ENCODE data around the gene CSF1R. TPM values are rescaled to one million over a fixed set of nuclear protein-coding genes. Genes with fewer than 3 reads are reported as not detected.
"Not testable (repeated sequence)": the region's sequence is repeated elsewhere in the genome, so short reads cannot be mapped to it uniquely, and the experiment has no call there.

CSF1R gene
- total RNA-seq, 1 donor from 2014 or later: 0.65 TPM

DNA sequence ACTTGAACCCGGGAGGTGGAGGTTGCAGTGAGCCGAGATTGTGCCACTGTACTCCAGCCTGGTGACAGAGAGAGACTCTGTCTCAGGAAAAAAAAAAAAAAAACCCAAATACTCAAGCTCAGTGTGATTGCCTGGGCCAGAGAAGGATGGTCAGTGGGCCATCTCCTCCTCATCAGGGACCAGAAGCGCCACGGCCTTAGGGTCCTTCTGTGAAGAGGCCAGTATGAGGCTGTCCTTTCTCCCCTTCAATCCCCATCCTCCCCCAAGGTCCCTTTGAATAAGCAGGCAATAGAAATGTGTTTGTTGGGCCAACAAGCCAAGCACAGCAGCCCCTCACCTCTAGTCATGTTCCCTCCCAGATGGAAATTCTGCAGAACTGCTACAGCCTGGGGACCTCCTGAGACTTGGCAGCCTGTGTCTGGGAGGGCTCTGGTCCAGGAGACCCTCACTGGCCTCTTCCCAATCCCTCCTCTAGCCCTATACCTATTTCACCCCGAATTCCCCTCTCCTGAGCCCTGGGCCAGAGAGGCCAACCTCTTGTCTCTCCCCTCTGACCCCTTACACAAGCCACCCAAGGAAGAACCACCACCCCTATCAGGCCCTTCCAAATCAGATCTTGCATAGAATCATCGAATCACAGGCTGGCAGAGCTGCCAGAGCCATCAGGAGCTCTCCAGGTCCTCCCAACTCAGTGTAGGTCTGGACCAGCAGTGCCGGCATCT, 1.0 kb downstream of the CSF1R start:
- Mint-ChIP-seq H3K36me3 (ENCODE audit: low read depth) (no peaks in the 10 kb centered on the region), H3K4me1 (ENCODE audit: low read depth) (peaks cover 3% of the 10 kb centered on the region), H3K27me3 (ENCODE audit: low read depth) (no peaks in the 10 kb centered on the region), H3K4me3 (ENCODE audit: unreplicated experiment) (no peak overlapping the region), H3K9me3 (ENCODE audit: low read depth) (no peaks in the 10 kb centered on the region), H3K27ac (ENCODE audit: unreplicated experiment) (no peak overlapping the region)
- TF ChIP-seq, protein P1, sequence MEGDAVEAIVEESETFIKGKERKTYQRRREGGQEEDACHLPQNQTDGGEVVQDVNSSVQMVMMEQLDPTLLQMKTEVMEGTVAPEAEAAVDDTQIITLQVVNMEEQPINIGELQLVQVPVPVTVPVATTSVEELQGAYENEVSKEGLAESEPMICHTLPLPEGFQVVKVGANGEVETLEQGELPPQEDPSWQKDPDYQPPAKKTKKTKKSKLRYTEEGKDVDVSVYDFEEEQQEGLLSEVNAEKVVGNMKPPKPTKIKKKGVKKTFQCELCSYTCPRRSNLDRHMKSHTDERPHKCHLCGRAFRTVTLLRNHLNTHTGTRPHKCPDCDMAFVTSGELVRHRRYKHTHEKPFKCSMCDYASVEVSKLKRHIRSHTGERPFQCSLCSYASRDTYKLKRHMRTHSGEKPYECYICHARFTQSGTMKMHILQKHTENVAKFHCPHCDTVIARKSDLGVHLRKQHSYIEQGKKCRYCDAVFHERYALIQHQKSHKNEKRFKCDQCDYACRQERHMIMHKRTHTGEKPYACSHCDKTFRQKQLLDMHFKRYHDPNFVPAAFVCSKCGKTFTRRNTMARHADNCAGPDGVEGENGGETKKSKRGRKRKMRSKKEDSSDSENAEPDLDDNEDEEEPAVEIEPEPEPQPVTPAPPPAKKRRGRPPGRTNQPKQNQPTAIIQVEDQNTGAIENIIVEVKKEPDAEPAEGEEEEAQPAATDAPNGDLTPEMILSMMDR (IDR thresholded peaks at IDR 0.05): no peak
- DNase-seq (ENCODE audit: low spot score): no peak

DNA sequence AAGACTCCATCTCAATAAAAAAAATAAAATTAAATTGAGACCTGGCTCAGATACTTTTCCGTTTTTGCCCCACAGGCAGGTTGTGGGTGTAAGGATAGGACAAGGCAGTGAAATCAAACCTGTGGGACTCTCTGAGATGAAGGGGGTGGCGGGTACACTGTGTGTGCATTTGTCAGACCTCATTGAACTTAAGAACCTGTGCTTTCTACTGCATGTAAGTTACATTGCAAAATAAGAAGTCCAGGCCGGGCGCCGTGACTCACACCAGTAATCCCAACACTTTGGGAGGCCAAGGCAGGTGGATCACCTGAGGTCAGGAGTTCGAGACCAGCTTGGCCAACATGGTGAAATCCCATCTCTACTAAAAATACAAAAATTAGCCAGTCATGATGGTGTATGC, 1.6 kb downstream of the CSF1R start:
- not testable (repeated sequence) for H3K9me3 Mint-ChIP-seq (ENCODE audit: low read depth); DNase-seq (ENCODE audit: low spot score); H3K4me1 Mint-ChIP-seq (ENCODE audit: low read depth); H3K27me3 Mint-ChIP-seq (ENCODE audit: low read depth); H3K27ac Mint-ChIP-seq (ENCODE audit: unreplicated experiment); H3K36me3 Mint-ChIP-seq (ENCODE audit: low read depth); H3K4me3 Mint-ChIP-seq (ENCODE audit: unreplicated experiment)

DNA sequence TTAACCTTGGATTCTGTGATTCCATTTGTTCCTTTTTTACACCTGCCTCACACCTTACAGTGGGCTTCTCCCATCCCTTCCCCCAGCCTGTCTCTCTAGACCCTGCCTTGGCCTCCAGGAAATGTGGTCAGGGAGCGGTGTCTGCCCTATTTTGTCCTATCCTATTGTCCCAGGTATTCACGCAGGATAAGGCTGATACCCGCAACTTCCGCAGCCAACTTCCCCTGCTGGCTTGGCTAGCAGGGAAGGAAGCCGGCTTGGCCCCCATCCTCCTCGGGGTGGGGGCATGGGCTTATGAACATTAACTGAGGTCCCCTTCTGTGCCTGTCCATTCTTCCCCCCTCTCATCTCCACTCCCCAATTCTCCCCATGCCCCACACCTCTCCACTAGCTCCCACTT, 3.5 kb downstream of the CSF1R start:
- H3K36me3 Mint-ChIP-seq (ENCODE audit: low read depth): no peaks in the 10 kb centered on the region
- DNase-seq (ENCODE audit: low spot score): no peak
- no peaks in the 10 kb centered on the region for H3K9me3 Mint-ChIP-seq (ENCODE audit: low read depth)
- TF ChIP-seq, protein P1 (IDR thresholded peaks at IDR 0.05): no peak
- no peak overlapping the region for H3K27ac Mint-ChIP-seq (ENCODE audit: unreplicated experiment)
- no peak overlapping the region for H3K4me3 Mint-ChIP-seq (ENCODE audit: unreplicated experiment)
- H3K4me1 Mint-ChIP-seq (ENCODE audit: low read depth): peaks cover 3% of the 10 kb centered on the region
- no peaks in the 10 kb centered on the region for H3K27me3 Mint-ChIP-seq (ENCODE audit: low read depth)

DNA sequence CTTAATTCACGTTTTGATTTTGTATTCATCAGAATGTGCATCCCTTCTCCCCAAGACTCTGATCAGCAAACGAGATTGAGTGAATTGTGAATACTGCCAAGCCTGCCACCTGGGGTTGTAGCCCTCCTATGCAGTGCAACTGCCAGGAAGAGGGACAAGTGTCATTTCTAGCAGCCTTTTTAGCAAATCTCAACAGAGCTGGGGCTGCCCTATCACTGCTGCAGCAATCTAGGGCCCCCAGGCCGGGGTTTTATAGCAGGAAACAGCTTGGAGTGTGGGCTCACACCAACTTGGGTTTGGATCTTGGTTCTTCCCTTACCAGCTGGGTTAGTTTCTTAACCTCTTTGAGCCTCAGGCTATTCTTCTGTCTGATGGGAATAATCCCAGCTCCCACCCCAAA, 4.0 kb downstream of the CSF1R start:
- Mint-ChIP-seq H3K4me3 (ENCODE audit: unreplicated experiment) (no peak overlapping the region), H3K27me3 (ENCODE audit: low read depth) (no peaks in the 10 kb centered on the region), H3K9me3 (ENCODE audit: low read depth) (no peaks in the 10 kb centered on the region), H3K4me1 (ENCODE audit: low read depth) (peaks cover 3% of the 10 kb centered on the region), H3K36me3 (ENCODE audit: low read depth) (no peaks in the 10 kb centered on the region), H3K27ac (ENCODE audit: unreplicated experiment) (no peak overlapping the region)
- TF ChIP-seq, protein P1 (IDR thresholded peaks at IDR 0.05): no peak
- no peak for DNase-seq (ENCODE audit: low spot score)

DNA sequence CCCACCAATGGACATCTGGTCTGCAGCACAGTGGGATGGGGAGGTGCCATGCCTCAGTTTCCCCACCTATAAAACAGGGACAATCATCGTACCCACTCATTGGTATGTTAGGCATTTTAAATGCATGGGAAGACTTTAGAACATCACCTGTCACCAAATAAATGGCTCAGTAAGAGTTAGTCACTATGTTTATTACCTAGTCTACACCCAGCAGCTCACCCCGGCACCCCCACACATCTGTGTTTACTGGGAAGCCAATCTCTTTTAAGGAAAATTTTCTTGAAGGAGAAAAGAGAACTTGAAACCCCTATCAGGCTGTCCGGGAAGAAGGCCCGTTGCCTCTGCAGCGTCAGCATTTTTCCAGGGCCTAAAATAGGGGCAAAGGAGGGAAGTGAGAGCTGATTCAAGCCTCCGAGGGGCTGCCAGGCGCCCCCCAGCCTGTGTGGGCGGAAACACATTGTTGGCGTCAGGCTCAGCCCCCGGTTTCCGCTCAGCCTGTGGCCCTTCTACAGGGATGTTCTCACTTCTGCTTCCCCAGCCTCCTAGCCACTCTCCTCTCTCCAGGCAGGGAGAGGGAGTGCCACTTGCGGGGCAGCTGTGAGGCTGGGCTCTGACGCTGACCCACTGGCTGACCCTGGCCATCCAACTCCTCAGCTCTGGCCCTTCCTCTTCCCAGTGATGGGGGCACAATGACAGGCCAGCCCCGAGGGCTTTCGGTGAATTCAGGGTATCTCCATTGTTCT, 4.6 kb downstream of the CSF1R start:
- Mint-ChIP-seq H3K4me3 (ENCODE audit: unreplicated experiment) (no peak overlapping the region), H3K27ac (ENCODE audit: unreplicated experiment) (no peak overlapping the region), H3K27me3 (ENCODE audit: low read depth) (no peaks in the 10 kb centered on the region), H3K4me1 (ENCODE audit: low read depth) (peaks cover 3% of the 10 kb centered on the region), H3K36me3 (ENCODE audit: low read depth) (no peaks in the 10 kb centered on the region), H3K9me3 (ENCODE audit: low read depth) (no peaks in the 10 kb centered on the region)
- TF ChIP-seq, protein P1 (IDR thresholded peaks at IDR 0.05): no peak
- DNase-seq (ENCODE audit: low spot score): no peak
